HG03175 (cell line): Measurements from ENCODE around the gene GFRA4.

ENCODE experiments used
- ATAC-seq: cut with Tn5 transposase; IDR thresholded peaks from one replicate; pipeline ENCODE4 v1.9.1; 2021; ENCODE audit warnings: mild to moderate bottlenecking, moderate library complexity; ENCODE audit not compliant: unreplicated experiment

Gene GFRA4

DNA sequence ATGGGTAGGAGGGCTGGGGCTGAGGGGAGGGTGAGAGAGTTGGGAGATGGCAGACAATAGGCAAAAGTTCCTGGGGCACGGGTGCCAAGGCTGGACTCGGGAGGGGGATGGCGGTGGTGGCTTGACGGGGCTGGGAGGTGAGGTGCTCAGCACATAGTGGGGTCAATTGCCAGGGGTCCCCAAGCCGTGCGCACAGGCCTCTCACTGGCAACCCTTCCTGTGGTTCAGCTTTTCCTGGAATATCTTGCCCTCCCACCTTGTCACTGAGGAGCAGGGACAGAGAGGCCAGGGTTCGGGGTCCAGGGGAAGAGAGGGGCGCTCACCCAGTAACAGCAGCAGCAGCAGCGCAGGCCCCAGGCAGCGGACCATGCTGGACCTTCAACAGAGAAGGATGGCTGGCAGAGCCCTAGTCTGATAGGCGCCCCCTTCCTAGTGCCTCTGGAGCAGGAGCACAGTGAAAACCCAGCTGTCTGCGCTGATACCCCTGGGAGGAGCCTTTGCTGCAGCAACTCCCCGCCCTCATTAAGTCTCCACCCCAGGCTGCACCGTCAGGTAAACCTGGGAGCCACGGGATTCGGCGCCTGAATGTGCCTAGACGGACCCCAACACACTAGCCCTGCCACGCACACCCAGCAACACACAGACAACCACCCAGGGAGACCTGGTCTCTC lies at the start of gene GFRA4:
TSS of gene GFRA4 (minus strand) at position 369 of the 671 bp plus-strand sequence. CDS start at position 369, 0 bp downstream.
- no peak for ATAC-seq

DNA sequence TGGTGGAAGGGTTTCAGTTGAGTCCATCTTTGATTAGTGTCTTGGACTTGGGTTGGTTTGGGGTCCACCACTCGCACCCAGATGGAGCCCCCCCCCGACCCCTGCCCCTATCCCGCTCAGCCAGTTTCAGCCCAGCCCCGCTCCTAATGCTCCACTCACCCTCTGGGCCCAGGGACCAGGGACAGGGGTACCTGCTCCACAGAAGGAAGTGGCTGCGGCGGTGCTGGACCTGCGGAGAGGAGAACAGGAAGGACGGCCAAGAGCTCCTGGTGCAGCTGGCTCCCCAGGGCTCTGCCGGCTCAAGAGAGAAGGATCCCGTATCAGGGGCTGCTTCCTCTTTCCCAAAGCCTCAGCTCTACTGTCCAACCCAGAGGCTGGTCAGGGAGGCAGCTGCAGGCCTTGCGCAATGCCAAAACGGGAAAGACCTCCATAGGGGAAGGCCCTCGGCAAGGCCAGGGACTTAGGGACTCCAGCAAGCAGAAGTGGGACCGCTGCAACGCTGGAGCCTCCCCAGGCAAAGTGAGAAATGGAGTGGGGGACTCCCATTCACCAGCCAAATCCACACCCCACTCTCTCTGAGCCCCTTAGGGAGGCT lies 49.2 kb upstream of the GFRA4 start, which contains the start of gene SIGLEC1:
TSS of gene SIGLEC1 (minus strand) at position 322 of the 595 bp plus-strand sequence. CDS start 5,472 bp downstream, outside the sequence.
- no peak for ATAC-seq

DNA sequence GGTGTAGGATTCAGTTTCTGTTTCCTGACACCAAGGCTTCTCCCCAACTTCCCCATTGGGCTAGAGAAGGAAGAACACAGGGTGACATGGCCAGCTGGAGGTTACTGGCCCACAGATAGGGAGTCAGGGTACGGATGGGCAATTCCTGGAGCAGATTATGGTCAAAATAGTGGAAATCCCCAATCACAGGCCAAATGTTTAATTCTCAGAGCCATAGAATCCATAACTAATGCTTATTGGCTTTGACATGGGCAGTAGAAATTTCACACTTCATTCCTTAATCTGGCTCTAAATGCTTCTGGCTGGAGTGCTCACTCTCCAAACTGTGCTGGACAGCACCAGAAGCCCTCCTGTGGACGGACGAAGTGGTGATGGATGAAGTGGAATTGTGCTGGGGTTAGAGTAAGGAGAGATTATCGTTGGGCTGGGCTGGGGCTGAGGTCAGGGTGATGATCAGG lies 48.3 kb upstream of the GFRA4 start:
- ATAC-seq = no peak

DNA sequence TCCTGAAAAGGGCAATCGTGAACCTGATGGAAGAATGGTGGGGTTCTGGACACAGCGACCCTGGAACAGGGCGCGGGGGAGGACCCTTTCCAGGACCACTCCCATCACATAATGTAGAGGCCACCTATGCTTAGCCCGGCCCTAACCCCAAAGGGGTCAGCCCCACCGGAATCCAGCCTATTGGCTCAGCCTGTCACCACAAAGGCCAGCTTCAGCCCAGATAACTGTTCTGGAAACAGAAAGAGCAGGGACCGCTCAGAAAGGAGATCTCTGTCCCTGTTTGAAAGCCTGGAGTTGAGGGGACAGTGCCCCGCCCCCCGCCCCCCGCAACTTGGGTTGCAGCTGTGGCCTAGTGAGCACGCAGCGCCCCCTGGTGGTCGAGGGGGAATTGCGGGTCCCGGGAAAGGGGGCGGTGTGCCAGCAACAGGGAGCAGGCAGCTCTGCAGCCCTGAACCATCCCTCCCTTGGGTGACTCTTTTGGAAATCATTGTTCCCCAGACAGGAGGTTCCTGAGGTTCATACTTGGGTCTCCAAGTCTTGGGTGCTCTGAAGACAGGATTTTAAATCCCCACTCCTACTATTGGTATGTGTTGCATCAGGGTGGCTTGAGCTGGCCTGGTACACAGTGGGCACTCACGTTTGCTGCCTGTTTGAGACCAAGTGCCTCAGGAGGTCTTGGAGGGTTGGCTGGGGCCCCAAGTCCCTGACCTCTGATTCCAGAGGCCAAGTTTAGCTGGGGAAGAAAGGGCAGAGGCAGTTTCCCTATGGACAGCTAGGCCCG lies 47.7 kb upstream of the GFRA4 start:
- ATAC-seq = no peak

- ATAC-seq = no peak
Measured at GRCh38 chr20:3710011-3710466, 46.8 kb upstream of the GFRA4 start.

- ATAC-seq = no peak
Measured at GRCh38 chr20:3707508-3707899, 44.3 kb upstream of the GFRA4 start.

- ATAC-seq = no peak
Measured at GRCh38 chr20:3706774-3707507, 43.7 kb upstream of the GFRA4 start.

DNA sequence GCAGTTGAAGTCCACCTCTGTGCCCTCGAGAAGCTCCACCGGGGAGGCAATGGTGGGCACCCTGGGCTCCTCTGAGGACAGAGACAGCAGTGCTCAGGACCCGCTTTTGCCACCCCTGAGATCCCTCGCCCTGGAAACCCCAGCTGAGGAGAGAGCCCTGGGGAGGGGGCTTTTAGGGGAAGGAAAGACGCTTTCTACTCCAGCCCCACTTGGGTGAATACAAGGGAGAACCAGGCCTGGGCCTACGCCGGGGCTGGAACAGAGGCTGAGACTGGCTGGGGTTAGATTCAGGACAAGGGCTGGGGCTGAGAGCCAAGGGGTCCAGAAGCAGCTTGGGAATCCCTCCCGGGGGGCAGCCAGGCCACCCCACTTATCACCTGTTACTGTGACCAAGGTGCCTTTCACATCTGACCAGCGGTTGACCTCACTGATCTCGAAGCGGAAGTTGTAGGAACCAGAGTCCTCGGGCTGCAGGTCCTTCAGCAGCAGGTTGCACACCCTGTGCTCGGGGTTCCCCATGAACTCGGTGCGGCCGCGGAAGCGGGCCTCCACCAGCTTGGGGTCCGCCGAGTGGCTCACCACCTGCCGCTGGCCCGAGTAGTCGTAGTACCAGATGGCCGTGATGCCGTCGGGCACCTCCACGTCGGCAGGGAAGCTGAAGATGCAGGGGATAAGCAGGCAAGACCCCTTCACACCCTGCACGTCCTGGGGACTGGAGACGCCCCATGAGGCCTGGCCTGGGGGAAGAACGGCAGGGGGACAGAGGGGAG lies 43.0 kb upstream of the GFRA4 start:
- ATAC-seq = no peak

- no peak for ATAC-seq
Measured at GRCh38 chr20:3705491-3705969, 42.3 kb upstream of the GFRA4 start.

DNA sequence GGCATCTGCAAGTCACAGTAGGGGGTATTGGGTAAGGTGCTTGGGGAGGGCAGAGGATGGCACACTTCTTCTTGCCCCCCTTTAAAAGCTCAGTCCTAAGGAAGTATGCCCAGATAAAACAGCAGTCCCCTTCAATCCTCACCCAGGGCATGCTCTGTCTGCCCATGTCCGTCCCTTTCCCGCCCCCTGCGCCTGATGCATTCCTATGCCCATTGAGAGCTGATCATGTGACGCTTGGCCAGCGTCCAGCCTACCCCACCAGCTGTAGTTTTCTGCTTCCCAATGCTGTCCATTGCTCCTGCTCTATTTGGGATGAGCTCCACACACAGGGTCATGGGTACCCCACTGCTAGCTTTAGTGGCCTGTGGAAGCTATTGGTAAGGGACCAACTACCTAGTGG lies 40.9 kb upstream of the GFRA4 start:
- no peak for ATAC-seq

GRCh38 chr20:3702611-3703391 lies 39.6 kb upstream of the GFRA4 start:
- no peak for ATAC-seq

DNA sequence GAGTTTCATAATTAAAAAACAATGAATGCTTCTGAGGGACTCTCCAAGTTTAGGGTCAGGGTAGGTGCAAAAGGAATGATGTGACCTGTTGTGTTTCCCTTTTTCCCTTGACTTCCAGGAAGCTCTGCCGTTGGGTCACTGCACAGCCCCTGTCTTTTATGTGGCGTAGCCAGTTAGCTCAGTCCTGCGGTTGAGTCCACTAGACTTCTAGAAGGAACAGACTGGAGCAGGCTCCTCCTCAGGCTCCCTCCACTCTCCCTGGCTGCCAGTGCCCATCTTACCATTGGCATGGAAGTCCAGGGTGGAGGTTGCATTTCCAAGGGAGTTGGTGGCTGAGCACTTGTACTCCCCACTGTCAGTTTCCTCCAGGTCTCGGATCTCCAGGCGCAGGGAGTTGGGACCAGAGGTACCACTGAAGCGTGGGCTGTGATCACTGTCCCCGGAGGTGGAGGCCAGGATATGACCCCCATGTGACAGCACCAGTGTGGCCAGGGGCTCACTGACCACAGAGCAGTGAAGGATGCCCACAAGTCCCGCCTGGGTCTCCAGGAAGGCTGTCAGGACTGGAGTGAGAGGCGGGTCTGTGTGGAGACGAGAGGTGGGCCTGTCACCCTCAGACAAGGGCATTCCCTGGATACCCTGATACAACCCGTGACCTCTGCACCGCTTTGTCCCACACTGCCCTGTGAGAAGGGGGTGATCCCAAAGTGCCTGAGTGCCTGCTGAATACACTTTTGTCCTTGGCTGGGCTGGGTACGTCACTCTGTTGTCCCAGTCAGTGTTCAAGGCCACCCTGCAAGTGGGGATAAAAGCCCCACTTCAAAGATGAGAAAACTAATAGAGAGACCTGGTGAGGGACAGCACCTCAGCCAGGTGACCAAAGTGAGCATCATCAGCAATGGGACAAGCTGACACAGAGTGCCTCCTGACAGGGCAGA lies 38.1 kb upstream of the GFRA4 start:
- ATAC-seq = no peak

GRCh38 chr20:3699037-3699436 lies 35.8 kb upstream of the GFRA4 start:
- ATAC-seq = no peak

GRCh38 chr20:3698591-3699001 lies 35.4 kb upstream of the GFRA4 start:
- no peak for ATAC-seq

- ATAC-seq = no peak
Measured at GRCh38 chr20:3697588-3698305, 34.5 kb upstream of the GFRA4 start.

- ATAC-seq = no peak
Measured at GRCh38 chr20:3696745-3697587, 33.8 kb upstream of the GFRA4 start.

- ATAC-seq = no peak
Measured at GRCh38 chr20:3696200-3696599, 33.0 kb upstream of the GFRA4 start.
